Measurements from ENCODE around the gene PHF12.

The PHF12 gene

GRCh38 chr17:28901866-28902818, 49.2 kb downstream of the PHF12 start:
- H3F3A ChIP-seq (ENCODE audit: control insufficient read depth, insufficient read depth) = peaks cover 27% of the 10 kb centered on the region
- H3K27ac ChIP-seq (ENCODE audit: low read depth, low read length) = peak overlapping the region; percentile 59
- TF ChIP-seq CTCF (IDR thresholded peaks at IDR 0.05; ENCODE audit: low read depth, low read length, poor library complexity, severe bottlenecking) (no peak), EZH2phosphoT487 (IDR thresholded peaks at IDR 0.05; ENCODE audit: borderline replicate concordance, low read length) (no peak)
- H3K4me2 ChIP-seq (ENCODE audit: low read length) = peak overlapping the region; percentile 69
- no peaks in the 10 kb centered on the region for H3K9me2 ChIP-seq (replicated peaks; ENCODE audit: control insufficient read depth, low read length)
- no peaks in the 10 kb centered on the region for H4K20me1 ChIP-seq (ENCODE audit: control insufficient read depth, insufficient read depth, low read depth, low read length)
- H3K36me3 ChIP-seq (ENCODE audit: control insufficient read depth, low read length) = peaks cover 39% of the 10 kb centered on the region
- no peaks in the 10 kb centered on the region for H3K9me3 ChIP-seq (ENCODE audit: control insufficient read depth, insufficient read depth, low read length)
- H3K27me3 ChIP-seq (ENCODE audit: control insufficient read depth, low read length) = no peaks in the 10 kb centered on the region
- H3K4me1 ChIP-seq (ENCODE audit: control insufficient read depth, low read length) = peaks cover 28% of the 10 kb centered on the region
- H3K4me3 ChIP-seq (ENCODE audit: low read length) = peak overlapping the region; percentile 78
- H3K79me2 ChIP-seq (ENCODE audit: control insufficient read depth, low read length) = peaks cover 19% of the 10 kb centered on the region

- Histone ChIP-seq H3K79me2 (ENCODE audit: control insufficient read depth, low read length) (peaks cover 29% of the 10 kb centered on the region), H3K27me3 (ENCODE audit: control insufficient read depth, low read length) (no peaks in the 10 kb centered on the region), H3K9me2 (replicated peaks; ENCODE audit: control insufficient read depth, low read length) (no peaks in the 10 kb centered on the region), H3K27ac (ENCODE audit: low read depth, low read length) (no peak overlapping the region), H4K20me1 (ENCODE audit: control insufficient read depth, insufficient read depth, low read depth, low read length) (no peaks in the 10 kb centered on the region), H3K4me3 (ENCODE audit: low read length) (peak overlapping the region; percentile 78), H3K9me3 (ENCODE audit: control insufficient read depth, insufficient read depth, low read length) (no peaks in the 10 kb centered on the region), H3K4me1 (ENCODE audit: control insufficient read depth, low read length) (peaks cover 32% of the 10 kb centered on the region), H3K4me2 (ENCODE audit: low read length) (peak overlapping the region; percentile 69), H3K36me3 (ENCODE audit: control insufficient read depth, low read length) (peaks cover 30% of the 10 kb centered on the region), H3F3A (ENCODE audit: control insufficient read depth, insufficient read depth) (peaks cover 27% of the 10 kb centered on the region)
- TF ChIP-seq CTCF (IDR thresholded peaks at IDR 0.05; ENCODE audit: low read depth, low read length, poor library complexity, severe bottlenecking) (no peak), EZH2phosphoT487 (IDR thresholded peaks at IDR 0.05; ENCODE audit: borderline replicate concordance, low read length) (no peak)
Observed at GRCh38 chr17:28900986-28901726, 50.2 kb downstream of the PHF12 start.

GRCh38 chr17:28899212-28899815, 52.0 kb downstream of the PHF12 start:
- Histone ChIP-seq H3K4me1 (ENCODE audit: control insufficient read depth, low read length) (peaks cover 48% of the 10 kb centered on the region), H3K27ac (ENCODE audit: low read depth, low read length) (no peak overlapping the region), H3K27me3 (ENCODE audit: control insufficient read depth, low read length) (no peaks in the 10 kb centered on the region), H3K4me3 (ENCODE audit: low read length) (no peak overlapping the region), H3K9me2 (replicated peaks; ENCODE audit: control insufficient read depth, low read length) (no peaks in the 10 kb centered on the region), H3K36me3 (ENCODE audit: control insufficient read depth, low read length) (peaks cover 35% of the 10 kb centered on the region), H3K79me2 (ENCODE audit: control insufficient read depth, low read length) (peaks cover 43% of the 10 kb centered on the region), H3K9me3 (ENCODE audit: control insufficient read depth, insufficient read depth, low read length) (no peaks in the 10 kb centered on the region), H4K20me1 (ENCODE audit: control insufficient read depth, insufficient read depth, low read depth, low read length) (no peaks in the 10 kb centered on the region), H3K4me2 (ENCODE audit: low read length) (no peak overlapping the region), H3F3A (ENCODE audit: control insufficient read depth, insufficient read depth) (peaks cover 13% of the 10 kb centered on the region)
- TF ChIP-seq EZH2phosphoT487 (IDR thresholded peaks at IDR 0.05; ENCODE audit: borderline replicate concordance, low read length) (no peak), CTCF (IDR thresholded peaks at IDR 0.05; ENCODE audit: low read depth, low read length, poor library complexity, severe bottlenecking) (no peak)
